Stimulated activated CD8-positive, alpha-beta memory T cell treated with anti-CD3 and anti-CD28 coated beads, Interleukin-4, amount 100 ng/mL, for 4 hours (primary cell): Measurements from ENCODE around the gene AGAP1.

Experiments used
- DNase-seq, 2 donors: peaks; one replicate each; pipeline ENCODE4 v3.0.0-alpha.2; 2020; ENCODE audit warnings: low read depth in 2 of 2, low spot score in 1 of 2

AGAP1 gene

GRCh38 chr2:236016496-236016895 lies 522.7 kb downstream of the AGAP1 start:
- DNase-seq, result no peak

DNA sequence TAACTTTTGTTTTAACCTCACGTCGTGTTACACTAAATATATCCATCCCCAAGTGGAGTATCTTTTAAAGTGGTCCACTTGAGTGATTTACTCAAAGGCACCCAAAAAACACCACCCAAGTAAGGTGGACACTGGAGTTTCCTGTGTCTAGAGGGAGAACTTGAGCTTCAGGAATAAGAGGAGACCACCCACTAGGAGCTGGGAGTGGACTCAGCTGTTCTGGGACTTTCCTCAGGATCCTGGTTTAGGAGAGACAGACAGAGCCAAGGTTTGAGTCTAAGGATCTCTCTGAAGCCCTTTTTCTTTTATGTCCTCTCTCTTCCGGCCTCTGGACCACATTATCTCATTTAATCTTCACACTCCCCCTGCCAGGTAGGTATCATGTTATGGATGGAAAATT lies 523.6 kb downstream of the AGAP1 start:
- no peak for DNase-seq

DNA sequence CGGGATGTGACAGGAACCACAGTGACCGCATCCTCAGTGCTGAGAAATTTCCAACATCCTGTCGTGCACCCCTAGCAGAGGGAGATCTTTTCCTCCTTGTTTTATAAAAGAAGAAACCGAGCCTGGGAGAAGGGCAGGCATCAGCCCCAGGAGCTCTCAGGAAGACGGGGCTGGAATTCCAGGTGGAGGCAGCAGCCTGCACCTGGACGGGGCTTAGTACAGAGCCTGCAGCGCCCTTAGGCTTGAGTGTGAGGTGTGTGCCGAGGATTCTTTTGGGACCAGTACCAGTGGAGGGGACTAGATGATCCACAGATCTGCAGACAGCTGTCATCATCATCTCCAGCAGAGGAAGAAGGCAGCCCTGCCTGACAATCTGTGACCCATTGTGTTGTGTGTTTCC lies 525.6 kb downstream of the AGAP1 start:
- DNase-seq, result no peak

- DNase-seq, result no peak
Measured at GRCh38 chr2:236021499-236022057, 527.7 kb downstream of the AGAP1 start.

DNA sequence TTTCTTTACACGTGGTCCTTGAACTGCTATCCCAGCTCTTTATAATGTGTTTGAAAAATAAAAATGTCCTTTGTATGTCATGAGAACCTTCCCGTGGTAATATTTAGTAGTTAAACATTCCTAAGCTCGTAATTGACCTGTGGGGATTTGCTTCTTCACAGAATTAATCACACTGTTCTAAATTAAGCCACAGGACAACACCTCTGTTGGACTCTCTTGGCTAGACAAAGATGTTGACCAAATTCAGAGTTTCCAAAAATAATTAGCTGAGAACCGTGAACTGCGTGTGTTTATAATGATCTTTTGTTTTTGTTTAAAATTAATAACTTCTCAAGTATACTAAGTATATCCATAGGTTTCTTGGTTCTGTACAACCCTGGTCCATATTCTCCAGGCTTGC lies 528.3 kb downstream of the AGAP1 start:
- DNase-seq, result no peak

GRCh38 chr2:236025892-236026291 lies 532.0 kb downstream of the AGAP1 start:
- no peak for DNase-seq

DNA sequence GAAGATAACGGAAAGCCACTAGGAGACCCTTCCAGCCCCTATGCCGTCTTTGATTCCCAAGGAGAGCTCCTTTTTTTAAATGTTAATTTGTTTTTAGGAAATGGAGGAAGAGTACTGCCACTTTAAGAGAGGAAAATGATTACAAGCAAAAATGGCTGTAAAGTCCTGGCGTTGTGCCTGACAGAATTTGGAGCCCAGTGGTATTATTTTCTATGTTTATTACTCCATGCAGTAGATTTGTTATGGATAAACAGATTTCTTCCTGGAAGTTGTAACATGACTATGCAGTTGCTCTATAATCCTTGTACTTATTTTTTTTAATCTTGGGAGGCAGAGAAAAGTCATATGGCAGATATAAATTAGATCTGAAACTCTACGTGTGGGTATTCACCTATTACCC lies 533.0 kb downstream of the AGAP1 start:
- no peak for DNase-seq

DNA sequence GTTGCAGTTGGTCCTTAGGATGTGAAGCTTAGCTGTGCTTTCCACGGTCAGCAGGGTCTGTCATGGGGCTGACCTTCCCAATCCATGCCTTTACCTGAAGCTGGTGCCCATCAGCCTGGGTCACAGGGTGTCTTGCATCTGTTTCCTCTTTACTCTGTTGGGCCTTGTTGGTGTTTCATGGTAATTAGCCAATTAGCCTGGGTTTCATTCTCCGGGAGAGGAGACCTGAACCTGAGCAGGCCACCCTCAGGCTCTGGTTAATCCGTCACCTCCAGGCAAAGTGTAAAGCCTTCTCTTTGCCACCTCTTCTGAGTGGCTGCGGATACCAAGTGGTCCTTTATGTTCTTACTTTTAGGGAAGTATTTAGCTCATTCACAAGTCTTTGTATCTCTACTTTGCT lies 534.2 kb downstream of the AGAP1 start:
- no peak for DNase-seq

DNA sequence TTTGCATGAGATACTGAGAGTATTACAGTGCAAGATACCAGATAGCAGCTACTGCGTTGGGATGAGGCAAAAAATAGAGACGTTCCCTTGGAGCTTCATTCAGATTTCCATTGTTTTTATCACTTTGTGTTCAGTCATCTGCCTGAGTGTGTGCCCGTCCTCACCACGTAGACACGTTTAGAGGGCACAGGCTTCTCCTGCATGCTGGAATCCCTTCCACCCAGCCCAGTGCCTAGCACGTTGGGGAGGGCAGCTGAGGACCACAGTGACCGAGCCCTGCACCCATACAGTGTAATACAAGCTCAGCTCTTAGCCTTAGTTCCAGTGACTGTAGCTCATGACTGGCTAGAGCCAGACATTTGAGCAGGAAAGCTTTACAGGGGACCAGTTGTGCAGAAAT lies 539.6 kb downstream of the AGAP1 start:
- no peak for DNase-seq

- no peak for DNase-seq
Measured at GRCh38 chr2:236034974-236035373, 541.1 kb downstream of the AGAP1 start.

GRCh38 chr2:236036045-236036444 lies 542.2 kb downstream of the AGAP1 start:
- no peak for DNase-seq

GRCh38 chr2:236038096-236038495 lies 544.3 kb downstream of the AGAP1 start:
- DNase-seq, result no peak

DNA sequence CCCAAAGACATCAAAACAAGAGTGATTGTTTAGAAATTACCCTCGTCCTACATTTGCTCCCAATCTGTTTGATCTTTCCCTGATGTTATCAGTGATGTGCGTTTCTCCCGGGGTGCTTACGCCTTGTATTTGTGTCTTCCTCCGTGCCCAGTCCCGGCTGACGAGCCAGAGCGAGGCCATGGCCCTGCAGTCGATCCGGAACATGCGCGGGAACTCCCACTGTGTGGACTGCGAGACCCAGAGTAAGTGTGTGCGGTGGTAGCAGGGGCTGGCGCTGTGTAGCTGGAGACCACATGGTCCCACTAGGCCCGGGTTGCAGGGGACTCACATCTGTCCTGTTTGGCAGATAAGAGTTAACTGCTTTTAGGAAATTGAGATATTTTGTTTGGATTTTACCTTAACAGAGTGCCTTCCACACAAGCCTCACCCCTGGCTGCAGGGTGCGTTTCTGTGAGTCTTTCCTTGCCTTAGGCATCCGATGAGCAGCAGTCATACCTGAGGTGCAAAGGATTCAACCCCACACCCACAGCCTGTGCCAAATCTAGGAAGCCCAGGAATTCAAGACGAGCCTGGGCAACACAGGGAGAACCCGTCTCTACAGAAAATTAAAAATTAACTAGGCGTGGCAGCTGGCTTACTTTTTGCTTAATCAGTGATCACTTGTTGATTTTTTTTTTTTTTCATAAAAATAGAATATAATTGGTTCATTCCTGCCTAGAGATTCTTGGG lies 546.9 kb downstream of the AGAP1 start:
- DNase-seq, result no peak

GRCh38 chr2:236041616-236042015 lies 547.8 kb downstream of the AGAP1 start:
- DNase-seq, result no peak

GRCh38 chr2:236042087-236042486 lies 548.2 kb downstream of the AGAP1 start:
- no peak for DNase-seq

- DNase-seq, result no peak
Measured at GRCh38 chr2:236044191-236044590, 550.3 kb downstream of the AGAP1 start.

DNA sequence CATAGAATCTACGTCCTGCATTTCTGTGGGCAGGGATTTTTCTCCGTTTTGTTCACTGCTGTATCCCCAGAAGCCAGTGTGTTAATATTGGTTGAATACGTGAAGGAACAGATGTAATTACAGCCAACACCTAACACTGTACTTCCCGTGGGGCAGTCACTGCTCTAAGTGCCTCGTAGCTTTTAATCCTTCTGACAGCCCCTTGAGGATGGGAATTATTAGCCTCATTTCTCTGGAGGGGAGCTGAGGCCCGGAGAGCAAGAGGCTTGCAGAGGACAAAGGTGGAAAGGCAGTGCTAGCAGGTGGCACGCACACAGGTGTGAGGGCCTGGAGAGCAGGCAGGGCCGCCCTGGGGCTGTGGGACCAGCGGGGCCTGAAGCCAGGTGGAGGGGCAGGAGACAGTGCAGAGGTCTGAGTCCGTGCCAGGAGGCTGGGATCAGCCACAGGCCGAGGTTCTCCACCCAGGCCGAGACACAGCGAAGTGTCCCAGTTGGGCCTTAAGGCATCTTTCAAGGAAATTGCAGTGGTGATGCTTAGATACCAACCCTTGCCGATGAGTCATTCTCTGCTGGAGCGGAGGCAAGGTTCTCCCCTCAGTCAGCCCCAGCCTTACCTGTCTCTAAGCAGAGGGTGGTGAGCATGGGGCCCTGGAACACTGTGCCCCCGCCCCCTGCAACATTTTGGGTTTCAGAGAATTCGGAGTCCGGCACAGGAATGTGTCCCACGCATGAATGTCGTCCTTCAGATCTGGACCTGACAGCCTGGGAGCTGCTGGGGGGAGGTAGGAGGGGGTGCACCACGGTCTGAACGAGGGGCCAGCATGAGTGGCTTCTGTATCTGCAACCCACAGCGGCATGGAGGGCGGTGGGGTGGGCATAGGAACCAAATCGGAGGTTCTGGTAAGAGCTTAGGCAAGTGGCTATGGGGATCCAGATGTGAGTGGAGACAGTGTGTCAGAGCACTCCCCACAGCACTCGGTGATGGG lies 551.7 kb downstream of the AGAP1 start:
- no peak for DNase-seq

DNA sequence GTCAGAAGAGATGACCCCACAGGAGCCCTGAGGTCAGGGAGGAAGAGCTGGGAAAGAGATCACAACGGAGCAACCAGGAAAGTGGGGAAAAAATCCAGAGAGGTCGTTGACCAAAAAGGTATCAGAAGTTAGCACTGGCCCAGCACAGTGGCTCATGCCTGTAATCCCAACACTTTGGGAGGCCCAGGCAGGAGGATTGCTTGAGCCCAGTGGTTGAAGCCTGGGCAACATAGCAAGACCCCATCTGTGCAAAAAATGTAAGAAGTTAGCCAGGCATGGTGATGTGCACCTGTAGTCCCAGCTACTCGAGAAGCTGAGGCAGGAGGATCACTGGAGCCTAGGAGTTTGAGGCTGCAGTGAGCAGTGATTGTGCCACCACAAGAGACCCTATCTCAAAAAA lies 552.9 kb downstream of the AGAP1 start:
- DNase-seq, result no peak

- DNase-seq, result no peak
Measured at GRCh38 chr2:236047176-236047575, 553.3 kb downstream of the AGAP1 start.

DNA sequence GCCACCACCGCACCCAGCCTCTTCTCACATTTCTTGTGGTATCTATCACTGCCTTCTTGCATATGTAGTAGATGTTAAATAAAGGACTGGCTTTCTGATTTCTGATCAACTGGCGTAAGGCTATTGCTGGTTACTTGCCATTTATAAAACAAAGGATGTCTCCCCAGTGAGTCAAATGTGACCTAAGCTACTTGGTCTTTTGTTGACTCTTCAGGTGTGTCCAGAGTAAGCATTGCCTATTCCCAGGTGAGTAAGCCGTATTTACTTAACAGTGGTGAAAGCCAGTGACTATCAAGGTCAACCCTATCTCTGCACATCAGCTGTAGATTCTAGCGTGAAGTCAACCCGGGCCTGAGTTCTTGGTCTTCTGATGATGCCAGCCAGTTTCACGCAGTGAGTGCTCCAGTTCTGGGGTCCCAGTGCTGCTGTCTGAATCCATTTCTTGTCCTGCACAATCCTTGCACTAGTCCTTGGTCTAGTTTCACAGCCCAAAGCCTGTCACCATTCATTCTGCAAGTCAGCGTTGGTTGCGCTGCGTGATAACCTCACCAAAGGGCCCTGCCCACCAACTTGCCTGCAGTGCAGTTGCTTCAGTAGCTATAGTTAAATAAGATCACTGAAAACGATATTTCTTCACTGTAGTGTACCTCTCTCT lies 554.2 kb downstream of the AGAP1 start:
- DNase-seq, result no peak

GRCh38 chr2:236049981-236050380 lies 556.1 kb downstream of the AGAP1 start:
- DNase-seq, result no peak
